Subcutaneous adipose tissue (tissue), 4 donors: Measurements from ENCODE around the gene CFTR. TPM values are rescaled to one million over a fixed set of nuclear protein-coding genes. Genes with fewer than 3 reads are reported as not detected.

Experiments
- total RNA-seq, 4 donors: library from RNA; depleted of rRNA; stranded (reverse); fragments of >200 nt; gene quantifications; one replicate each; pipeline ENCODE4 v1.1.0, GENCODE V29; 2016
- TF ChIP-seq, protein P1 (sequence below): fragments of 450-650 bp; IDR thresholded peaks from one replicate; pipeline ENCODE4 v1.5.1; 2016; ENCODE audit warnings: low read depth, mild to moderate bottlenecking, control low read depth, antibody characterized with exemption, moderate library complexity

The CFTR gene
- total RNA-seq, 4 donors from 2014 or later = 2.6 TPM; not detected in 3

DNA sequence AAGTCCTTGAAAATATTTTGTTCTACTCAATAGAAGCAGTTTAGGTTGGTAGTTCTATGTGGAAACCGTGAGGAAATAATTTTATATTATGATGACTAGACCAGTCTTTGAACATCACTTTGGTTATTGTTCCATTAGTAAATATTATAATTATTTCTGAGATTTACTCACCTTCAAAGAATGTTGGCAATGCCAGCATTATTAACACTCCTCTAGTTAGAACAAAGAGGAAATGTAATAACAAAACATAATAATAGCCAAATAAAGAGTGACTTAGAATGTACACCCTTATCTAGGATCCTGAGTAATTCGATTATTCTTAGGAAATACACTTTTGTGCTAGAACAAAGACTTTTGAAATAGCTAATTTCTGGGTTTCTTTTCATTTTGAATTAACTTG, 121.1 kb downstream of the CFTR start:
- TF ChIP-seq, protein P1, sequence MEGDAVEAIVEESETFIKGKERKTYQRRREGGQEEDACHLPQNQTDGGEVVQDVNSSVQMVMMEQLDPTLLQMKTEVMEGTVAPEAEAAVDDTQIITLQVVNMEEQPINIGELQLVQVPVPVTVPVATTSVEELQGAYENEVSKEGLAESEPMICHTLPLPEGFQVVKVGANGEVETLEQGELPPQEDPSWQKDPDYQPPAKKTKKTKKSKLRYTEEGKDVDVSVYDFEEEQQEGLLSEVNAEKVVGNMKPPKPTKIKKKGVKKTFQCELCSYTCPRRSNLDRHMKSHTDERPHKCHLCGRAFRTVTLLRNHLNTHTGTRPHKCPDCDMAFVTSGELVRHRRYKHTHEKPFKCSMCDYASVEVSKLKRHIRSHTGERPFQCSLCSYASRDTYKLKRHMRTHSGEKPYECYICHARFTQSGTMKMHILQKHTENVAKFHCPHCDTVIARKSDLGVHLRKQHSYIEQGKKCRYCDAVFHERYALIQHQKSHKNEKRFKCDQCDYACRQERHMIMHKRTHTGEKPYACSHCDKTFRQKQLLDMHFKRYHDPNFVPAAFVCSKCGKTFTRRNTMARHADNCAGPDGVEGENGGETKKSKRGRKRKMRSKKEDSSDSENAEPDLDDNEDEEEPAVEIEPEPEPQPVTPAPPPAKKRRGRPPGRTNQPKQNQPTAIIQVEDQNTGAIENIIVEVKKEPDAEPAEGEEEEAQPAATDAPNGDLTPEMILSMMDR = no peak

DNA sequence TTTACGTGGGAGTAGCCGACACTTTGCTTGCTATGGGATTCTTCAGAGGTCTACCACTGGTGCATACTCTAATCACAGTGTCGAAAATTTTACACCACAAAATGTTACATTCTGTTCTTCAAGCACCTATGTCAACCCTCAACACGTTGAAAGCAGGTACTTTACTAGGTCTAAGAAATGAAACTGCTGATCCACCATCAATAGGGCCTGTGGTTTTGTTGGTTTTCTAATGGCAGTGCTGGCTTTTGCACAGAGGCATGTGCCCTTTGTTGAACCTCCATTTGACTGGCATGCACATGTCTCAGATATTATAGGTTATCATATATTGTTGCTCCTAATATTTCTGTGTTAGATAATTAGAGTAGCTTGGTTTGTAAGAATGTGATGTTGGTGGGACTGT, 123.8 kb downstream of the CFTR start:
- TF ChIP-seq, protein P1 = no peak

DNA sequence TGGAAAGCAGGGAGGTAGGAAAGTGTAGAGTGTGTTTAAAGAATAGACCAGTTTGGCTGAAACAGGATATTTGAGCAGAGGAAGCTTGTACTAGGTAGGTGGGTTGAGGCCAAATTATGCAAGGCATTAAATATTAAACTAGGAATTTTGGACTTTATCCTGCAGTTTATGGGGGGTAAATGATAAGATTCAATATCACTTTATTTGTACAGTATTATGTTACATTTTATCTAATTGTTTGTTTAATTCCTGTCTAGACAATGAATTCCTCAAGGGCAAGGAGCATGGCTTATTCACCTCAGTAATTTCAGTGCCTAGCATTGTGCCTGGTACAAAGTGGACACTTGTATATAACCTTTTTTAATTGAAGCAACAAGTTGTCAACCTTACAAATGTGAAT, 125.9 kb downstream of the CFTR start:
- TF ChIP-seq, protein P1 = no peak

DNA sequence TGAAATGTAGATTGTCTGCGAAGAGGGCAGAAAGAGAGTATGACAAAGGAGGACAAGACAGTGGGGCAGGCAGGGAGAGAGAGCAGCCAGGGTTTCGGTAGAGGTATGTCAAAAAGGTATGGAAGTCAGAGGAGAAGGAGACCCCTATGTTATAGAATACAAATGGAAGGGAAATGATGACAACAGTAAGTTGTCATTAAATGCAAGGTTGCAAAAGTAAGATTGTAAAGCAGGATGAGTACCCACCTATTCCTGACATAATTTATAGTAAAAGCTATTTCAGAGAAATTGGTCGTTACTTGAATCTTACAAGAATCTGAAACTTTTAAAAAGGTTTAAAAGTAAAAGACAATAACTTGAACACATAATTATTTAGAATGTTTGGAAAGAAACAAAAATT, 126.3 kb downstream of the CFTR start:
- TF ChIP-seq, protein P1 = no peak

DNA sequence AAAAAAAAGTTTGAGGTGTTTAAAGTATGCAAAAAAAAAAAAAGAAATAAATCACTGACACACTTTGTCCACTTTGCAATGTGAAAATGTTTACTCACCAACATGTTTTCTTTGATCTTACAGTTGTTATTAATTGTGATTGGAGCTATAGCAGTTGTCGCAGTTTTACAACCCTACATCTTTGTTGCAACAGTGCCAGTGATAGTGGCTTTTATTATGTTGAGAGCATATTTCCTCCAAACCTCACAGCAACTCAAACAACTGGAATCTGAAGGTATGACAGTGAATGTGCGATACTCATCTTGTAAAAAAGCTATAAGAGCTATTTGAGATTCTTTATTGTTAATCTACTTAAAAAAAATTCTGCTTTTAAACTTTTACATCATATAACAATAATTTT, 130.6 kb downstream of the CFTR start:
- TF ChIP-seq, protein P1 = no peak

DNA sequence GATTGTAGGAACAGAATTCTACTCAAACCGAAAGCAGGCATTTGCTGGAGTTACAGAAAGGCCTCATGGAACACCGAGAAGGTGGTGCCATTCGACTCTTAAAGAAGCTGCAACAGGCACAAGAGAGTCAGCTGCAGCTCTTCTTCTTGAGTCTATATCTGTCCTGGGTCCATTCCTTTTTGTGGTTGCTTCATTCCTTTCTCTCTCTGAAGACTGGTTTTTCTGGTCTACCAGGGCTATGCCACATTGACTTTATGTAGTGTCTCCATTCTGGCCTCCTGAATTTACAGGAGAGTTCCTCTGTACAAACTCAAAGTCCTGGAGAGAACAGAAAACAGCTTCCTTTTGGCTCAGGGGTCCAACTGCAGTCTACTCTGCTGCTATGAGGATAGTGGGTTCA, 132.8 kb downstream of the CFTR start:
- TF ChIP-seq, protein P1 = no peak

DNA sequence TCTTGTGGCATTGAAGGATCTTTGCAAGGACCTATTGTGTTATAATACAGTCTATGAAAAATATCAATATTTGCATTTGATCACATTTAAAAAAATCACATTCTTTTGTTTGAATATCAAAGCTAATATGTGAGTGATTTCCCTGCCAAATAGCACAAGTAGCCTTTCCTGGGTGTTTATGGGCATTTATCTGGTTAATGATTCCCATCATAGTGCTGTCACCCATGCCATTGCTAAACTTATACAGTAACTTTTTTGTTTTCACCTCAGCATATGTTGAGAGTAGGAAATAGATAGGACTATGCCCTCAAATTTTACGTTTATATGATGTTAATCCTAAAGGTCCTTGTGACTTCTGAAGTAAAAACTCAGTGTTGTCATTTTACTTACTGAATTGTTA, 136.9 kb downstream of the CFTR start:
- TF ChIP-seq, protein P1 = no peak
